HUES6 (cell line): ENCODE results near the gene UBXN10.

Source experiments
- H3K27ac ChIP-seq: 2 replicates; pipeline ENCODE4 v1.7.0; 2013; ENCODE audit warnings: low read depth, mild to moderate bottlenecking, low read length, inconsistent platforms
- H3K27me3 ChIP-seq: 2 replicates; pipeline ENCODE4 v1.6.1; 2013; ENCODE audit warnings: low read length; ENCODE audit not compliant: control insufficient read depth, insufficient read depth
- H3K36me3 ChIP-seq: 2 replicates; pipeline ENCODE4 v1.6.1; 2013; ENCODE audit warnings: low read length; ENCODE audit not compliant: control insufficient read depth, insufficient read depth
- H3K4me1 ChIP-seq: 2 replicates; pipeline ENCODE4 v1.6.1; 2013; ENCODE audit warnings: low read length; ENCODE audit not compliant: control insufficient read depth, insufficient read depth
- H3K4me3 ChIP-seq: 2 replicates; pipeline ENCODE4 v1.5.1; 2013; ENCODE audit warnings: low read depth, low read length
- H3K9ac ChIP-seq: one replicate; pipeline ENCODE4 v1.6.1; 2013; ENCODE audit warnings: mild to moderate bottlenecking, low read length
- H3K9me3 ChIP-seq: 2 replicates; pipeline ENCODE4 v1.6.1; 2013; ENCODE audit warnings: low read depth, low read length; ENCODE audit not compliant: control insufficient read depth, insufficient read depth

Gene UBXN10

GRCh38 chr1:20154301-20154831 lies 31.5 kb upstream of the UBXN10 start:
- no peak overlapping the region for H3K4me3 ChIP-seq
- no peaks in the 10 kb centered on the region for H3K36me3 ChIP-seq
- no peak overlapping the region for H3K27ac ChIP-seq
- H3K4me1 ChIP-seq, result peaks cover 17% of the 10 kb centered on the region
- H3K9ac ChIP-seq, result no peak overlapping the region
- peaks cover 13% of the 10 kb centered on the region for H3K9me3 ChIP-seq
- H3K27me3 ChIP-seq, result no peaks in the 10 kb centered on the region

GRCh38 chr1:20158358-20159070 lies 27.4 kb upstream of the UBXN10 start:
- Histone ChIP-seq H3K27ac (no peak overlapping the region), H3K27me3 (no peaks in the 10 kb centered on the region), H3K36me3 (no peaks in the 10 kb centered on the region), H3K4me1 (peaks cover 4% of the 10 kb centered on the region), H3K9me3 (peaks cover 41% of the 10 kb centered on the region), H3K4me3 (no peak overlapping the region), H3K9ac (no peak overlapping the region)

- Histone ChIP-seq H3K4me1 (no peaks in the 10 kb centered on the region), H3K27ac (no peak overlapping the region), H3K4me3 (no peak overlapping the region), H3K36me3 (no peaks in the 10 kb centered on the region), H3K9me3 (peaks cover 49% of the 10 kb centered on the region), H3K27me3 (no peaks in the 10 kb centered on the region), H3K9ac (no peak overlapping the region)
Measured at GRCh38 chr1:20160034-20160433, 25.9 kb upstream of the UBXN10 start.

- Histone ChIP-seq H3K9ac (no peak overlapping the region), H3K4me1 (peaks cover 10% of the 10 kb centered on the region)
Measured at GRCh38 chr1:20164694-20165202, 21.1 kb upstream of the UBXN10 start.

GRCh38 chr1:20165522-20165951 lies 20.4 kb upstream of the UBXN10 start:
- Histone ChIP-seq H3K36me3 (no peaks in the 10 kb centered on the region), H3K27ac (no peak overlapping the region), H3K4me1 (peaks cover 10% of the 10 kb centered on the region), H3K9ac (no peak overlapping the region), H3K4me3 (no peak overlapping the region), H3K9me3 (peaks cover 27% of the 10 kb centered on the region), H3K27me3 (no peaks in the 10 kb centered on the region)

More at GRCh38 chr1:20164694-20165202, 21.1 kb upstream of the UBXN10 start:
- H3K36me3 ChIP-seq, result no peaks in the 10 kb centered on the region
- no peak overlapping the region for H3K27ac ChIP-seq
- H3K27me3 ChIP-seq, result no peaks in the 10 kb centered on the region
- H3K4me3 ChIP-seq, result no peak overlapping the region
- peaks cover 35% of the 10 kb centered on the region for H3K9me3 ChIP-seq

- Histone ChIP-seq H3K9me3 (peaks cover 22% of the 10 kb centered on the region), H3K4me3 (no peak overlapping the region), H3K4me1 (peaks cover 10% of the 10 kb centered on the region), H3K9ac (no peak overlapping the region), H3K27me3 (no peaks in the 10 kb centered on the region), H3K36me3 (no peaks in the 10 kb centered on the region), H3K27ac (no peak overlapping the region)
Measured at GRCh38 chr1:20166051-20166450, 19.8 kb upstream of the UBXN10 start.

- no peak overlapping the region for H3K27ac ChIP-seq
- no peak overlapping the region for H3K9ac ChIP-seq
- H3K27me3 ChIP-seq, result no peaks in the 10 kb centered on the region
- peaks cover 14% of the 10 kb centered on the region for H3K9me3 ChIP-seq
- no peaks in the 10 kb centered on the region for H3K36me3 ChIP-seq
- peaks cover 10% of the 10 kb centered on the region for H3K4me1 ChIP-seq
- H3K4me3 ChIP-seq, result no peak overlapping the region
Measured at GRCh38 chr1:20167126-20167525, 18.8 kb upstream of the UBXN10 start.

GRCh38 chr1:20168564-20169491 lies 17.1 kb upstream of the UBXN10 start:
- Histone ChIP-seq H3K27ac (no peak overlapping the region), H3K27me3 (no peaks in the 10 kb centered on the region), H3K9me3 (peaks cover 10% of the 10 kb centered on the region; the same call in 1 of the 2 replicates), H3K9ac (no peak overlapping the region), H3K4me3 (no peak overlapping the region), H3K4me1 (peaks cover 10% of the 10 kb centered on the region), H3K36me3 (no peaks in the 10 kb centered on the region)

- no peak overlapping the region for H3K27ac ChIP-seq
- H3K9me3 ChIP-seq, result peaks cover 4% of the 10 kb centered on the region; the same call in 1 of the 2 replicates
- peaks cover 10% of the 10 kb centered on the region for H3K4me1 ChIP-seq
- H3K27me3 ChIP-seq, result no peaks in the 10 kb centered on the region
- H3K4me3 ChIP-seq, result no peak overlapping the region
- H3K9ac ChIP-seq, result no peak overlapping the region
- H3K36me3 ChIP-seq, result no peaks in the 10 kb centered on the region
Measured at GRCh38 chr1:20169932-20170331, 16.0 kb upstream of the UBXN10 start.

- Histone ChIP-seq H3K9ac (no peak overlapping the region), H3K4me1 (no peaks in the 10 kb centered on the region), H3K4me3 (no peak overlapping the region), H3K9me3 (no peaks in the 10 kb centered on the region), H3K36me3 (no peaks in the 10 kb centered on the region), H3K27me3 (0 out of 2 replicates have a peak, but pooled peaks cover under 1% of the 10 kb centered on the region), H3K27ac (no peak overlapping the region)
Measured at GRCh38 chr1:20172033-20172590, 13.8 kb upstream of the UBXN10 start.
